Psoas muscle (tissue), 8 donors: ENCODE results near the gene SELENOO. TPM values are rescaled to one million over a fixed set of nuclear protein-coding genes. Genes with fewer than 3 reads are reported as not detected.
"Not testable (repeated sequence)": the region's sequence is repeated elsewhere in the genome, so short reads cannot be mapped to it uniquely, and the experiment has no call there.

Source experiments
- ATAC-seq, 4 donors: fragments of 200-7000 bp; cut with Tn5 transposase; one replicate each; pipeline ENCODE4 v1.9.1; 2020; ENCODE audit warnings: moderate library complexity in 3 of 4, mild to moderate bottlenecking in 2 of 4
- DNase-seq, 2 donors: peaks; one replicate each; pipeline ENCODE4 v3.0.0-alpha.2; 2020
- H3K27ac ChIP-seq: fragments of 200-600 bp; one replicate; pipeline ENCODE4 v1.8.0; 2022
- H3K27me3 ChIP-seq, 3 donors: fragments of 200-600 bp in 1 of 3; one replicate each; pipeline versions ENCODE4 v1.6.1 to v1.8.0; 2013 to 2022; ENCODE audit warnings: low read length in 2 of 3, mild to moderate bottlenecking in 2 of 3, moderate library complexity in 1 of 3; ENCODE audit not compliant: insufficient read depth in 3 of 3
- H3K36me3 ChIP-seq, 2 donors: fragments of 200-600 bp in 1 of 2; one replicate each; pipeline versions ENCODE4 v1.6.1 to v1.8.0; 2013 to 2022; ENCODE audit warnings: low read depth in 1 of 2, mild to moderate bottlenecking in 1 of 2, moderate library complexity in 1 of 2; ENCODE audit not compliant: insufficient read depth in 1 of 2
- H3K4me1 ChIP-seq: fragments of 200-600 bp; one replicate; pipeline ENCODE4 v1.8.0; 2022
- H3K4me3 ChIP-seq: fragments of 200-600 bp; one replicate; pipeline ENCODE4 v1.8.0; 2022; ENCODE audit warnings: mild to moderate bottlenecking
- H3K9me3 ChIP-seq: fragments of 200-600 bp; one replicate; pipeline ENCODE4 v1.8.0; 2022
- CTCF ChIP-seq: fragments of 200-600 bp; IDR thresholded peaks from one replicate; pipeline ENCODE4 v1.8.0; 2022; ENCODE audit warnings: antibody characterized with exemption
- WGBS, 3 donors: extraction: QIAGEN DNeasy Blood & Tissue Kit; methylation state at CpG; one replicate each; pipeline versions ENCODE4 v1.1.6 to v1.1.7; 2013; 5-methylcytosine and 5-hydroxymethylcytosine counted together
- intact Hi-C, 2 donors: fragments of 100-400 bp; cut with DNase I; formaldehyde crosslinking; loops; one replicate each; pipeline versions ENCODE4 v1.11.0 to v1.14.2; 2022
- polyA plus RNA-seq, 3 donors: library from polyadenylated mRNA; stranded (reverse); fragments of 200-250 nt; gene quantifications; one replicate each; pipeline ENCODE4 v1.2.3, GENCODE V29; 2013
- total RNA-seq, 4 donors: library from RNA; stranded (reverse); fragmentation: NEBNext Ultra II Directional in 2 of 4; extraction: Animal tissue kit (Norgen Biotek cat#: 25700) in 2 of 4; gene quantifications; one replicate each; pipeline versions ENCODE4 v1.2.1 to v1.2.4, GENCODE V29; 2021 to 2023
- donor health status: healthy with polysubstance abuse.
- donor health status: DM: no; HTN: no; CAD: no; lungs with moderate emphysema.
- donor health status: Bipolar disorder and iron deficiency.
- donor health status: healthy.
- donor health status: DM: yes; HTN: yes; CAD: no.
- donor health status: DM: no; HTN: no; CAD: no.
- donor health status: DM: no; HTN: no; CAD: no.
- donor health status: DM: yes; HTN: yes; CAD: no.

SELENOO gene
- total and polyA plus RNA-seq, 7 donors: 10.0 to 26.6 (median 20.0) TPM

GRCh38 chr22:50204571-50204970, 3.8 kb downstream of the SELENOO start:
- Histone ChIP-seq H3K4me1 (peaks cover 37% of the 10 kb centered on the region), H3K27ac (peak overlapping the region; percentile 49), H3K4me3 (no peak overlapping the region), H3K27me3 (no peaks in the 10 kb centered on the region), H3K36me3 (peaks cover 0 to 59% of the 10 kb centered on the region in 2 donors), H3K9me3 (no peaks in the 10 kb centered on the region)
- ATAC-seq (no peak), DNase-seq (no peak)
- no peak for TF ChIP-seq CTCF
- intact Hi-C loops: loop anchor here in 1 of 2 donors (10.0 kb wide), 1 partner anchor 270 kb away; no protein-coding TSS in a partner anchor
- WGBS, 3 donors: 92 to 94% (median 93%) methylated on average over 7 of the region's 7 CpGs

GRCh38 chr22:50204998-50205397, 4.2 kb downstream of the SELENOO start:
- not testable (repeated sequence) for H3K27me3 ChIP-seq, H3K9me3 ChIP-seq, ATAC-seq, H3K4me3 ChIP-seq, DNase-seq
- Histone ChIP-seq H3K27ac (peak overlapping the region; percentile 49), H3K36me3 (peaks cover 0 to 60% of the 10 kb centered on the region in 2 donors), H3K4me1 (peaks cover 34% of the 10 kb centered on the region)
- intact Hi-C loops: loop anchor here (5.0 to 10.0 kb wide), 4 partner anchors 37 to 438 kb away; no protein-coding TSS in a partner anchor
- WGBS, 3 donors: 65 to 84% (median 67%) methylated on average over 9 of the region's 9 CpGs

- peaks cover 33% of the 10 kb centered on the region for H3K4me1 ChIP-seq
- DNase-seq (peak in 1 of 2 donors; percentile 56), ATAC-seq (peak in 3 of 4 donors; percentile 2 to 8 (median 4))
- no peak overlapping the region for H3K4me3 ChIP-seq
- no peak for TF ChIP-seq CTCF
- no peaks in the 10 kb centered on the region for H3K9me3 ChIP-seq
- intact Hi-C loops: loop anchor here (5.0 to 10.0 kb wide), 4 partner anchors 36 to 439 kb away; no protein-coding TSS in a partner anchor
- peaks cover 0 to 70% of the 10 kb centered on the region in 2 donors for H3K36me3 ChIP-seq
- H3K27me3 ChIP-seq: no peaks in the 10 kb centered on the region
- 75 to 92% (median 85%) methylated on average over 38 to 45 of the region's 45 CpGs for WGBS, 3 donors
- peak overlapping the region; percentile 49 for H3K27ac ChIP-seq
These were observed 5.2 kb downstream of the SELENOO start for GRCh38 chr22:50205781-50206569.

- TF ChIP-seq CTCF: peak; percentile 63
- peak overlapping the region; percentile 49 for H3K27ac ChIP-seq
- ATAC-seq (peak; percentile 75 to 85 (median 80)), DNase-seq (peak; percentile 76 to 93)
- peaks cover 0 to 76% of the 10 kb centered on the region in 2 donors for H3K36me3 ChIP-seq
- intact Hi-C loops: loop anchor here (5.0 to 10.0 kb wide), 4 partner anchors 36 to 439 kb away; no protein-coding TSS in a partner anchor
- WGBS, 3 donors: 20 to 40% (median 32%) methylated on average over 10 of the region's 10 CpGs
- H3K9me3 ChIP-seq: no peaks in the 10 kb centered on the region
- no peaks in the 10 kb centered on the region for H3K27me3 ChIP-seq
- peaks cover 33% of the 10 kb centered on the region for H3K4me1 ChIP-seq
- H3K4me3 ChIP-seq: no peak overlapping the region
These were observed 5.8 kb downstream of the SELENOO start for GRCh38 chr22:50206599-50206998.
